ENCODE results near the gene ATG9A. TPM values are rescaled to one million over a fixed set of nuclear protein-coding genes. Genes with fewer than 3 reads are reported as not detected.
"Not testable (repeated sequence)": the region's sequence is repeated elsewhere in the genome, so short reads cannot be mapped to it uniquely, and the experiment has no call there.

ATG9A gene
- total and polyA plus RNA-seq, 9 donors: 22.6 to 46.3 (median 32.6) TPM

- Histone ChIP-seq H3K27ac (peak within 1 kb of the TSS; percentile 89 to 99), H3K9me3 (no peaks in the 10 kb centered on the region), H3K4me1 (ENCODE audit: insufficient read depth) (peaks cover 4% of the 10 kb centered on the region), H3K36me3 (no peaks in the 10 kb centered on the region), H3K27me3 (no peaks in the 10 kb centered on the region), H3K4me3 (peak within 1 kb of the TSS; percentile 75)
- intact Hi-C loops (cut with DNase I): no loop called here
- peak; percentile 95 to 97 (median 95) for DNase-seq
- WGBS, 3 donors: 1% methylated on average over 52 to 76 of the region's 76 CpGs
- TF ChIP-seq EP300 (IDR thresholded peaks at IDR 0.05): no peak
- peak; percentile 96 for TF ChIP-seq POLR2A (IDR thresholded peaks at IDR 0.05)
- peak in 2 of 3 donors; percentile 27 to 29 for TF ChIP-seq CTCF (IDR thresholded peaks at IDR 0.05)
Observed at GRCh38 chr2:219206328-219207133, 22.9 kb downstream of the ATG9A start, which contains the start of gene ZFAND2B. Gene ZFAND2B (plus strand): TSS chr2:219206782. CDS start chr2:219206988, 206 bp downstream.

DNA sequence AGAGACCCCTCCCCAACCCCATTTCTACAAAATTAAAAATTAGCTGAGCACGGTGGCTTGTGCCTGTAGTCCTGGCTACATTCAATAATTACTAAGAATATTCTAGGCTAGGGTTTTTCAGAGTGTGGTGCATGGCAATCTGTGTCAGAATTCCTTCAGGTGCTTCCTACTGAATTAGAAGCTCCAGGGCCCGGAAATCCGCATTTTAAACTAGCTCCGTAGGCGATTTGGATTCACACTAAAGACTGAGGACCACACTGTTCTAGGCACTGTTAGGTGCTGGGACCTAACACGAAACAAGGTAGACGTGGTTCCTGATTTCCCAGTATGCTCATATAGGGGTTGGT is 23.5 kb downstream of the ATG9A start:
- peaks cover 4% of the 10 kb centered on the region for H3K4me1 ChIP-seq (ENCODE audit: insufficient read depth)
- H3K36me3 ChIP-seq: no peaks in the 10 kb centered on the region
- no peak for TF ChIP-seq CTCF (IDR thresholded peaks at IDR 0.05)
- no peak for TF ChIP-seq POLR2A (IDR thresholded peaks at IDR 0.05)
- no peak for TF ChIP-seq EP300 (IDR thresholded peaks at IDR 0.05)
- intact Hi-C loops (cut with DNase I): no loop called here
- 11 to 22% (median 18%) methylated on average over 7 of the region's 7 CpGs for WGBS, 3 donors
- peak overlapping the region; percentile 75 for H3K4me3 ChIP-seq
- H3K9me3 ChIP-seq: no peaks in the 10 kb centered on the region
- DNase-seq: no peak
- no peaks in the 10 kb centered on the region for H3K27me3 ChIP-seq
- H3K27ac ChIP-seq: peak overlapping the region; percentile 89 to 99

DNA sequence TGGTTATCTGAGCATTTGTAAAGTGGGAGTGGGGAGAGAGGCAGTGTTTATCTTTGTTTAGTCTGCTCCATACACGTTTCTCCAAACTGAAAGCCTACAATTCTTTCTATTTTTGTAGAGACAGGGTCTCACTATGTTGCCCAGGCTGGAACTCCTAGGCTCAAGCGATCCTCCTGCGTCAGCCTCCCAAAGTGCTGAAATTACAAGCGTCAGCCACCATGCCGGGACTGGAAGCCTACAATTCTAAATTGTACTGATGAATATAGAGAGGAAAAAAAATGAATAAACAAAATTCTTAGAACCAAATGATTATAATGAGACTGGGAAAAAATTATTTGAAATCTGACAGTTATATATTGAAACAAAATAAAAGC is 24.3 kb downstream of the ATG9A start:
- Histone ChIP-seq H3K4me1 (ENCODE audit: insufficient read depth) (peaks cover 4% of the 10 kb centered on the region), H3K27me3 (no peaks in the 10 kb centered on the region), H3K36me3 (no peaks in the 10 kb centered on the region), H3K4me3 (no peak overlapping the region), H3K9me3 (no peaks in the 10 kb centered on the region), H3K27ac (no peak overlapping the region)
- TF ChIP-seq EP300 (IDR thresholded peaks at IDR 0.05) (no peak), POLR2A (IDR thresholded peaks at IDR 0.05) (no peak), CTCF (IDR thresholded peaks at IDR 0.05) (no peak)
- 64 to 73% (median 64%) methylated on average over 5 of the region's 5 CpGs for WGBS, 3 donors
- intact Hi-C loops (cut with DNase I): no loop called here
- no peak for DNase-seq

GRCh38 chr2:219204425-219205164 is 24.8 kb downstream of the ATG9A start:
- H3K27ac ChIP-seq: no peak overlapping the region
- no peak for DNase-seq

GRCh38 chr2:219201331-219201730 is 28.1 kb downstream of the ATG9A start:
- H3K27ac ChIP-seq; intact Hi-C loops (cut with DNase I); DNase-seq; H3K9me3 ChIP-seq; H3K4me1 ChIP-seq (ENCODE audit: insufficient read depth); H3K36me3 ChIP-seq; H3K27me3 ChIP-seq; H3K4me3 ChIP-seq: not testable (repeated sequence)
- 85 to 90% (median 90%) methylated on average over 20 to 21 of the region's 21 CpGs for WGBS, 3 donors

More at GRCh38 chr2:219204425-219205164, 24.8 kb downstream of the ATG9A start:
- Histone ChIP-seq H3K36me3 (no peaks in the 10 kb centered on the region), H3K27me3 (no peaks in the 10 kb centered on the region), H3K4me1 (ENCODE audit: insufficient read depth) (peaks cover 4% of the 10 kb centered on the region), H3K4me3 (no peak overlapping the region), H3K9me3 (no peaks in the 10 kb centered on the region)
- intact Hi-C loops (cut with DNase I): no loop called here
- 61 to 69% (median 64%) methylated on average over 7 of the region's 7 CpGs for WGBS, 3 donors
- TF ChIP-seq EP300 (IDR thresholded peaks at IDR 0.05): no peak
- no peak for TF ChIP-seq CTCF (IDR thresholded peaks at IDR 0.05)
- TF ChIP-seq POLR2A (IDR thresholded peaks at IDR 0.05): no peak

DNA sequence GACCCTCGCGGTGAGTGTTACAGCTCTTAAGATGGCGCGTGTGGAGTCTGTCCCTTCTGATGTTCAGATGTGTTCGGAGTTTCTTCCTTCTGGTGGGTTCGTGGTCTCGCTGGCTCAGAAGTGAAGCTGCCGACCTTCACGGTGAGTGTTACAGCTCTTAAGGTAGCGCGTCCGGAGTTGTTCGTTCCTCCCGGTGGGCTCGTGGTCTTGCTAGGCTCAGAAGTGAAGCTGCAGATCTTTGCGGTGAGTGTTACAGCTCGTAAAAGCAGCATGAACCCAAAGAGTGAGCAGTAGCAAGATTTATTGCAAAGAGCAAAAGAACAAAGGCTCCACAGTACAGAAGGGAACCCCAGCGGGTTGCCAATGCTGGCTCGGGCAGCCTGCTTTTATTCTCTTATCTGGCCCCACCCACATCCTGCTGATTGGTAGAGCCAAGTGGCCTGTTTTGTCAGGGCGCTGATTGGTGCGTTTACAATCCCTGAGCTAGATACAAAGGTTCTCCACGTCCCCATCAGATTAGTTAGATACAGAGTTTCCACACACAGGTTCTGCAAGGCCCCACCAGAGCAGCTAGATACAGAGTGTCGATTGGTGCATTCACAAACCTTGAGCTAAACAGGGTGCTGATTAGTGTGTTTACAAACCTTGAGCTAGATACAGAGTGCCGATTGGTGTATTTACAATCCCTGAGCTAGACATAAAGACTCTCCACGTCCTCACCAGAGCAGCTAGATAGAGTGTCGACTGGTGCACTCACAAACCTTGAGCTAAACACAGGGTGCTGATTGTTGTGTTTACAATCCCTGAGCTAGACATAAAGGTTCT is 28.7 kb downstream of the ATG9A start:
- H3K27ac ChIP-seq; H3K4me1 ChIP-seq (ENCODE audit: insufficient read depth); intact Hi-C loops (cut with DNase I); H3K4me3 ChIP-seq; DNase-seq; H3K9me3 ChIP-seq; H3K27me3 ChIP-seq; H3K36me3 ChIP-seq: not testable (repeated sequence)
- 69 to 75% (median 71%) methylated on average over 25 to 26 of the region's 26 CpGs for WGBS, 3 donors
